ENCODE measurements around the gene PRKCH.

PRKCH gene

GRCh38 chr14:61556455-61556854 is 235.1 kb downstream of the PRKCH start:
- Mint-ChIP-seq H3K4me1 (peaks cover 46 to 59% of the 10 kb centered on the region in 2 donors), H3K9me3 (peaks cover 3 to 5% of the 10 kb centered on the region in 2 donors), H3K27ac (no peak overlapping the region), H3K4me3 (no peak overlapping the region), H3K27me3 (no peaks in the 10 kb centered on the region), H3K36me3 (peaks cover 0 to 3% of the 10 kb centered on the region in 2 donors)
- ATAC-seq (replicated peaks) (no peak), DNase-seq (no peak)

GRCh38 chr14:61557262-61557661 is 235.9 kb downstream of the PRKCH start:
- peaks cover 3% of the 10 kb centered on the region in 2 donors for H3K9me3 Mint-ChIP-seq
- H3K27ac Mint-ChIP-seq = peak overlapping the region; percentile 72
- ATAC-seq (replicated peaks) (no peak), DNase-seq (no peak)
- H3K4me3 Mint-ChIP-seq = no peak overlapping the region
- peaks cover 44 to 59% of the 10 kb centered on the region in 2 donors for H3K4me1 Mint-ChIP-seq
- H3K36me3 Mint-ChIP-seq = peaks cover 0 to 3% of the 10 kb centered on the region in 2 donors
- no peaks in the 10 kb centered on the region for H3K27me3 Mint-ChIP-seq

- ATAC-seq (replicated peaks) = no peak
- Mint-ChIP-seq H3K27ac (no peak overlapping the region), H3K4me1 (peaks cover 45 to 59% of the 10 kb centered on the region in 2 donors)
Observed at GRCh38 chr14:61557854-61558253, 236.5 kb downstream of the PRKCH start.

DNA sequence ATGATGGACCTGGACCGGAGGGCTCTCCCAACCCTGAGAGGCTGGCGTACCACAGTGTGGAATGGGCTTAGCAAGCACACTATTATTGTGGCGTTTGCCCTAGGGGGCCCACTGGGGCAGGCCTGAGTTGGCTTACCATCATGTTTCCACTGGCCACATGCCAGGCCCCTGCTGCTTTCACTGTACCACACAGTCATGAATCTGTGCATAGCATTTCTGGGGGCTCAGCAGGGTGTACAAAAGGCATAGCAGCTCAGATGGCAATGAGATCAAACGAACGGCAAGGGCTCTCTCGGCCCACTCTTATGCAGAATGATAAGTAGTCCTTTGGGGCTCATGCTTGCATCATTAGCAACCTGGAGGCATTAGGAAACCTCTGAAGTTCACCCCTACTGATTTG is 236.9 kb downstream of the PRKCH start:
- DNase-seq = no peak
- no peaks in the 10 kb centered on the region for H3K27me3 Mint-ChIP-seq
- H3K9me3 Mint-ChIP-seq = peaks cover 2 to 3% of the 10 kb centered on the region in 2 donors
- no peak overlapping the region for H3K27ac Mint-ChIP-seq
- H3K36me3 Mint-ChIP-seq = peaks cover 0 to under 1% of the 10 kb centered on the region in 2 donors
- no peak for ATAC-seq (replicated peaks)
- peaks cover 44 to 59% of the 10 kb centered on the region in 2 donors for H3K4me1 Mint-ChIP-seq
- no peak overlapping the region for H3K4me3 Mint-ChIP-seq

More at GRCh38 chr14:61557854-61558253, 236.5 kb downstream of the PRKCH start:
- no peak for DNase-seq
- no peaks in the 10 kb centered on the region for H3K27me3 Mint-ChIP-seq
- H3K9me3 Mint-ChIP-seq = peaks cover 3% of the 10 kb centered on the region in 2 donors
- H3K36me3 Mint-ChIP-seq = peaks cover 0 to 3% of the 10 kb centered on the region in 2 donors
- H3K4me3 Mint-ChIP-seq = no peak overlapping the region

- Mint-ChIP-seq H3K9me3 (no peaks in the 10 kb centered on the region), H3K27ac (no peak overlapping the region), H3K4me1 (peaks cover 49 to 61% of the 10 kb centered on the region in 2 donors), H3K4me3 (no peak overlapping the region), H3K36me3 (no peaks in the 10 kb centered on the region), H3K27me3 (no peaks in the 10 kb centered on the region)
- no peak for ATAC-seq (replicated peaks)
- DNase-seq = no peak
Observed at GRCh38 chr14:61559641-61560201, 238.3 kb downstream of the PRKCH start.

- H3K27me3 Mint-ChIP-seq = no peaks in the 10 kb centered on the region
- DNase-seq (no peak), ATAC-seq (replicated peaks) (no peak)
- H3K36me3 Mint-ChIP-seq = no peaks in the 10 kb centered on the region
- H3K27ac Mint-ChIP-seq = no peak overlapping the region
- H3K9me3 Mint-ChIP-seq = no peaks in the 10 kb centered on the region
- peaks cover 47 to 59% of the 10 kb centered on the region in 2 donors for H3K4me1 Mint-ChIP-seq
- no peak overlapping the region for H3K4me3 Mint-ChIP-seq
Observed at GRCh38 chr14:61560323-61560722, 238.9 kb downstream of the PRKCH start.

GRCh38 chr14:61561104-61561503 is 239.7 kb downstream of the PRKCH start:
- DNase-seq = no peak
- no peak for ATAC-seq (replicated peaks)

GRCh38 chr14:61561657-61562276 is 240.4 kb downstream of the PRKCH start:
- Mint-ChIP-seq H3K9me3 (no peaks in the 10 kb centered on the region), H3K4me1 (peaks cover 38 to 56% of the 10 kb centered on the region in 2 donors), H3K27me3 (no peaks in the 10 kb centered on the region), H3K4me3 (no peak overlapping the region), H3K36me3 (no peaks in the 10 kb centered on the region), H3K27ac (peak overlapping the region; percentile 2)
- no peak for DNase-seq
- ATAC-seq (replicated peaks) = no peak

More at GRCh38 chr14:61561104-61561503, 239.7 kb downstream of the PRKCH start:
- no peaks in the 10 kb centered on the region for H3K9me3 Mint-ChIP-seq
- peaks cover 39 to 51% of the 10 kb centered on the region in 2 donors for H3K4me1 Mint-ChIP-seq
- H3K27me3 Mint-ChIP-seq = no peaks in the 10 kb centered on the region
- no peak overlapping the region for H3K4me3 Mint-ChIP-seq
- H3K36me3 Mint-ChIP-seq = no peaks in the 10 kb centered on the region
- H3K27ac Mint-ChIP-seq = no peak overlapping the region

DNA sequence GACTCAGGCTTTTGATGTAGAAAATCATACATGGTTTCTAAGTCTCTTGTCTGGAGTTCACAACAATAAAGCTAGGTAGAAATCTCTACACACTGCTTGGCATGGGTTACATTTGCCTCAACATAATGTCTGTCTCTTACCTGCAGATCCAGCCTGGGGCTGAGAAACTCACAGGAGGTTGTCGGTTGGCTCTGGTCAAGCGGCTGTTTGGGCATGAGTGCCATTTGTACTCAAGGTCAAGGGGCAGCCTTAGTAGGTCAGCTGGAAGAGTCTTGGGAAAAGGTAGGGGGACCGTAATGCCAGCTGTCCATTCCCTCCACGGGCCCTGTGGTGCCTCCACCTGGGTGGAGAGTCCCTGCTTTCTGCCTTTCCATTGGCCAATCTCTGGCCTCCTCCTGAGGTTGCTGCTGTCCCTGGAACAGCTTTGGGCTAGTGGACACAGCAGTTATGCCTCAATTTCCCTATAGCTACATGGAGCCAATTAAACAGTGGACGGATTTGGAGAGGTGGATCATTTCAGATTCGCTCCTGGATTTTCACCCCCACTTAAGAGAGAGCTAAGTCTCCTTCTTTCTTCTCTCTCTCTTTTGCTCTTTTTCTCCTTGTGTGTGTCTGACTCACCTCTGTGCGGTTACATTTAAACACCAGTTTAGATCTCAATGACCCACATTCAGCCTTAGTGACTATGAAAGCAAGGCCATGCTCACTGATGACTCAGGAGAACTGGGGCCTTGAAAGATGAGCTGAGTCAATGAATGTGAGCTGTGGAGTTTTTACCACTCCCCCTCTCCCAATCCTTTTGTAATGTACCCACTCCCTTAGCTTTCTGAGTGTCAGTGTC is 241.2 kb downstream of the PRKCH start:
- peaks cover 36 to 52% of the 10 kb centered on the region in 2 donors for H3K4me1 Mint-ChIP-seq
- DNase-seq = no peak
- peak in 1 of 2 donors; percentile 59 for ATAC-seq (replicated peaks)
- no peaks in the 10 kb centered on the region for H3K27me3 Mint-ChIP-seq
- H3K4me3 Mint-ChIP-seq = no peak overlapping the region
- peak overlapping the region; percentile 31 for H3K27ac Mint-ChIP-seq
- H3K36me3 Mint-ChIP-seq = no peaks in the 10 kb centered on the region
- H3K9me3 Mint-ChIP-seq = no peaks in the 10 kb centered on the region

- H3K27me3 Mint-ChIP-seq = no peaks in the 10 kb centered on the region
- ATAC-seq (replicated peaks) (no peak), DNase-seq (no peak)
- H3K4me3 Mint-ChIP-seq = no peak overlapping the region
- peaks cover 0 to 3% of the 10 kb centered on the region in 2 donors for H3K36me3 Mint-ChIP-seq
- H3K9me3 Mint-ChIP-seq = no peaks in the 10 kb centered on the region
- peaks cover 37 to 56% of the 10 kb centered on the region in 2 donors for H3K4me1 Mint-ChIP-seq
- peak overlapping the region; percentile 31 for H3K27ac Mint-ChIP-seq
Observed at GRCh38 chr14:61563162-61563511, 241.8 kb downstream of the PRKCH start.

DNA sequence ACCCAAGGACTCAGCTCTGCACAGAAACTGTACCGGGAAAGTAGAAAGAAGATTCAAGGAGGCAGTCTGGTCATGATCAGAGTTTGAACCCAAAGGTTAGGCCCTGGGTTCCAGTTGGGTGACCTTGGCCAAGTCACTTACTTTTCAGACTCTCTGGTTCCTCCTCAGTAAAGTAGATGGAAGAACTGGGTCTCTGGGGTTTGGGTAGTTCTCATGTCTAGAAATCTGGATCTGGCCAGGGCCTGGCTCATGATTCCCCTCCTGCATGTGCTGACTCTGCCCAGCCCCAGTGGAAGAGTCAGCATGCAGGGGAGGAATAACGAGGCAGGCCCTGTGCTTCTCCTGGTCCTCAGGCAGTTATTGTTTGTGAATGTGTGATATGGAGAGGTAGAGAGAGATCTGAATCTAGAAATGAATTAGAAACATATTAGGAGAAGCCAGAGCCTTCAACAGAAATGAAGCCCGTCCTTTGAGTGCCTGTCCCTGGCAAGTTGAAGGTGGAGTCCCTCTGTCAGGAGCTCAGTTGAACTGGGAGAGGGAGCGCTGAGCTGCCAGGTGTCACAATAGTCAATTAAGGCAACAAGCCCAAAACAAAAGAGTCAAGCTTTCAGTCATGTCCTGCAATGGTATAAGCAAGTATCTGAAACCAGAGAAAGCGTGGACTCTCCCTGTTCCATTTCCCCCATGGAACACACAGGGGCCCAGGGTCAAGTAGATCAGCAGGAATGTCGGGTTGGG is 242.7 kb downstream of the PRKCH start:
- H3K9me3 Mint-ChIP-seq = no peaks in the 10 kb centered on the region
- ATAC-seq (replicated peaks) (no peak), DNase-seq (no peak)
- no peaks in the 10 kb centered on the region for H3K27me3 Mint-ChIP-seq
- peaks cover 44 to 66% of the 10 kb centered on the region in 2 donors for H3K4me1 Mint-ChIP-seq
- no peak overlapping the region for H3K4me3 Mint-ChIP-seq
- peaks cover 0 to 3% of the 10 kb centered on the region in 2 donors for H3K36me3 Mint-ChIP-seq
- peak overlapping the region; percentile 82 for H3K27ac Mint-ChIP-seq

GRCh38 chr14:61564618-61565091 is 243.3 kb downstream of the PRKCH start:
- no peak for ATAC-seq (replicated peaks)
- H3K36me3 Mint-ChIP-seq = peaks cover 0 to 3% of the 10 kb centered on the region in 2 donors
- no peak for DNase-seq
- no peak overlapping the region for H3K4me3 Mint-ChIP-seq
- H3K27me3 Mint-ChIP-seq = no peaks in the 10 kb centered on the region
- H3K27ac Mint-ChIP-seq = peak overlapping the region; percentile 71
- H3K4me1 Mint-ChIP-seq = peaks cover 50 to 72% of the 10 kb centered on the region in 2 donors
- H3K9me3 Mint-ChIP-seq = no peaks in the 10 kb centered on the region

DNA sequence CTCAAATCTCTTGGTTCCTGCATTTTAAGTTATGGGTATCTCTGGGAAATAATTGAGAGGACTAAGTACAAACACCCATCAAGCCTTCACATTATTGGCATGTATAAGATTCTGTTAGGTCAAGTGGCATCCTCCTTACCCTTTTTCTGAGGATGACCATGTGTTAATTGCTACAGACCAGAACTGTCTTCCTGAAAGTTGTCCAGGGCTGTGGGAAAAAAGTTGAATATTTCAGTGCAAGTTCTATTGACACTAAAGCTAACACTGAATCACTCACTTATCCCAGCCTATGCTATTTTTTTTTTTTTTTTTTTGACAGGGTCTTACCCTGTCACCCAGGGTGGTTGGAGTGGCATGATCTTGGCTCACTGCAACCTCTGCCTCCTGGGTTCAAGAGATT is 243.8 kb downstream of the PRKCH start:
- ATAC-seq (replicated peaks) (no peak), DNase-seq (no peak)
- Mint-ChIP-seq H3K9me3 (no peaks in the 10 kb centered on the region), H3K27me3 (no peaks in the 10 kb centered on the region), H3K4me3 (no peak overlapping the region), H3K36me3 (peaks cover 0 to 3% of the 10 kb centered on the region in 2 donors), H3K27ac (no peak overlapping the region), H3K4me1 (peaks cover 55 to 77% of the 10 kb centered on the region in 2 donors)

Measured in stimulated activated naive B cell treated with anti-CD40 and anti-IgM and Interleukin-4, amounts not matched to agents 10 μg/mL and 1 μg/mL and 100 μg/mL, for 72 hours (primary cell).